Measurements from ENCODE around the gene C1GALT1C1L. TPM values are rescaled to one million over a fixed set of nuclear protein-coding genes. Genes with fewer than 3 reads are reported as not detected.
"Not testable (repeated sequence)": the region's sequence is repeated elsewhere in the genome, so short reads cannot be mapped to it uniquely, and the experiment has no call there.

Gene C1GALT1C1L
- 3.0 and 4.1 TPM in 2 replicates for total RNA-seq (2014; rRNA removed; shearing (Covaris generic); ENCODE audit: low replicate concordance)

DNA sequence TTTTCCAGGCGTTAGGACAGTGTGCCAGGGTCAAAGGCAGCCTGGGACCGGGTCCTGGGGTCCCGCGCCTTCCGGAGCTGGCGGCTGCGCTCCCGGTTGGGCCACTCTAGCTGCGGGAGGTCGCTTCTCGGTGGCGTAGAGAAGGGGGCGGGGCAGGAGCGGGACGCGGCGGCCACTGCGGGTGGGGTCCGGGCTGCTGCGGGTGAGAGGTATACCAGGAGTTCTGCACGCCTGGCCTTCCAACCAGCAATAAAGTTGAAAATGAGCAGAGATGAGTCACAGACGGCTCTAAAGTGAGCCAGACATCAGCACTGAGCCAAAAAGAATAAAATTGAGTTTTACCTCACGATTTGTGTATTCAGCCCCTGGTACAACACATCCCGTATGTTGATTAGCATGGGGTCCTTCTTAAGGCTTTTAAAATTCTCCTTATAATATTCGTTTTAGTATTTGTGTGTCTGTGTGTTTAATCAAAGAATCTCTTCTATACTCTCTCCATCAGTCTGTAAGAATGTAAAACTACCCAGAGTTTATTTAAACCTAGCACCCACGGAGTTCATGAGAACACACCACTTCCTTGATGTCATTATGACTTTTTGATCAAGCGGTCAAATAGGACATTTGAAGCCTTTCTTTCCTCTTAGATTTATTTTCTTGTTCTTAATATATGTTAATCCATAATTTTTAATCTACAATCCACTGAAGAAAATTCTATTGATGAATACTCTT is at the start of gene C1GALT1C1L:
C1GALT1C1L (minus strand) TSS at position 108 of the 729 bp plus-strand sequence; CDS start at position 1, 107 bp downstream.
- in situ Hi-C loops (cut with HindIII; ENCODE audit: low pct_unique_long_range_greater_than_20kb, low sequenced_read_pairs): no loop called here
- DNase-seq (ENCODE audit: low read depth): peak; percentile 66

GRCh38 chr2:43725711-43726246 is 49.5 kb upstream of the C1GALT1C1L start:
- in situ Hi-C loops (cut with HindIII; ENCODE audit: low pct_unique_long_range_greater_than_20kb, low sequenced_read_pairs): no loop called here
- DNase-seq (ENCODE audit: low read depth): no peak

DNA sequence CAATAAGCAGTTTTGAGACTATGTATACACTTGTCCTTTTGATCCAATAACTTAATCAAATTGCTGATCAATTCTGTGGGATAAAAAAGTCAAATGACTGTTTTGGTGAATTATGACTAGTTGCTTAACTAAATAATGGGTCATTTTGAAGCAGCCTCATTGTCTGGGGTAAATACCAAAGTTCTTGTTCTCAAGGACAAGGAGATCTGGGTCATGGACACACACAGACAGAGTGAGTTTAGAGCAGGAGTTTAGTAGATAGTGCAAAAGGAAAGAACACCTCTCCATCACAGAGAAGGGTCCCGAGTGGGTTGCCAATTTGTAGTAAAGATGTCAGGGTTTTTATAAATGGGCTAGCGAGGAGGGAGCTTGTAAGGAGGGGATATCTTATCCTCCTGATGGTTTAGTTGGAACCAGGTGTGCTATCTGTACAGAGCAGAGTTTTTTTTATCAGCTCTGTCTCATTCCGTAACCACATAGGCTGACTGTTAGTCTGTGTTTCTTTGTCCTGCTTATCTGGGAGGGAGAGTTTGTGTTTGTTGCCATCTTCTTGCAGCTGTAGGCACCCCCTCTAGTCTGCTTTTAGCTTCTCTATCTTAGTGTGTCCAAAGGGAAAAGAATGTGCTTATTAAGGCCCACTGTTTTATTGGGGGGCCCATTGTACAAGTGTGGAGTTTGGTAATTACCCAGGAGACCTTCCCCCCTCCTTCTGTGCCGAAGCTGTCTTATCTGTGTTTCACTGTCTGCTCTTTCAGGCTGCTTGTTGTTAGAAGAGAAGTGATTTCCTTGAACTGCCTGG is 48.7 kb upstream of the C1GALT1C1L start:
- no peak for DNase-seq (ENCODE audit: low read depth)
- in situ Hi-C loops (cut with HindIII; ENCODE audit: low pct_unique_long_range_greater_than_20kb, low sequenced_read_pairs): no loop called here

GRCh38 chr2:43718530-43719124 is 42.4 kb upstream of the C1GALT1C1L start:
- no peak for DNase-seq (ENCODE audit: low read depth)
- in situ Hi-C loops (cut with HindIII; ENCODE audit: low pct_unique_long_range_greater_than_20kb, low sequenced_read_pairs): no loop called here

DNA sequence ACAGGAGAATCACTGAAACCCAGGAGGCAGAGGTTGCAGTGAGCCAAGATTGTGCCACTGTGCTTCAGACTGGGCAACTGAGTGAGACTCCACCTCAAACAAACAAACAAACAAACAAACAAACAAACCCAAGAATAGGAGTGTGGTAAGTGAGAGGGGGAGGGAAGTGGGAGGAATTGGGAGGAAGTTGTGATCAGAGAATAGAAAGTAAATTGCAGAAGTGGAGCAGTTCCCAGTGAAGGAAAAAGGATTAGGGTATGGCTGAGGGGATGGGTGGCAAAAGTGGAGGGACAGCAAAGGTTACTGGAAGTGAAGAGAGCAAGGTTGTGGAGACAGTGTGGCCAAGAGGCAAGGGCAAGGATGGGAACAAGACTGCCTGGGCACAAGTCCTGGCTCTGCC is 41.1 kb upstream of the C1GALT1C1L start:
- no peak for DNase-seq (ENCODE audit: low read depth)
- in situ Hi-C loops (cut with HindIII; ENCODE audit: low pct_unique_long_range_greater_than_20kb, low sequenced_read_pairs): no loop called here

DNA sequence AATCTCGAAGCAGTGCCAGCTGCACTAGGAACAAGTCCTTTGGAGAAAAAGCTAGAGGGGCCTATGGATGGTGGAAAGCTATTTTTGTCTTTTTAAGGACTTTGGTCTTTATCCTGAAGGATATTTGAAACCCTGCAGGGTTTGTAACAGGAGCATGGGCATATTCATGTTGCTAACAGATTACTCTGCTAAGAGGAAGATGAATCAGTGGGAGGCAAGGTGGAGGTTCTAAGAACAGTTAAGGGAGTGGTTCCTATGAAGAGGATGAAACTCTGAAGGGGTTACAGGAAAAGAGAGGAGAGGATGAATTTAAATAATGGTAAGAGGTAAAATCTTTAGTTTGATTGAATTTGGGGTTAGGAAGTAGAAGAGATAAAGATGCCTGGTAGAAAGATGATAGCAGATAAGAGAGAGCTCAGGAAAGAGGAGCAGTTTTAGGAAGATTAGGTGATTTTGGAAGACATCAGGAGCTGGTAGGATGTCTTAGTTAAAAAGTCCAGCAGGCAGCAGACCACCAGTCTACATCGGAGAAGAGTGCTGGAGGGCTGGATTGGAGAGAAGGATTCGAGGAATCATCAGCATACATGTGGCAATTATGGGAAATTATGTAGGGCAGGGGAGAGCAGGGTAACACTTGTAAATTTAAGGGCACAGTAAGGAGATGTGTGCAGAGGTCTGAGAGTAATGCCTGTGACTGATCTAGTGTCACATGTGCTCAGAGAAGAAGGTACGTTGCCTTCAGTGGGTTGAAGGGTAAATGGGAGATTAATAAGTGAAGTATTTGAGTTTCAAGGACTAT is 39.3 kb upstream of the C1GALT1C1L start:
- in situ Hi-C loops (cut with HindIII; ENCODE audit: low pct_unique_long_range_greater_than_20kb, low sequenced_read_pairs): no loop called here
- DNase-seq (ENCODE audit: low read depth): no peak

GRCh38 chr2:43714164-43714563 is 37.9 kb upstream of the C1GALT1C1L start:
- in situ Hi-C loops (cut with HindIII; ENCODE audit: low pct_unique_long_range_greater_than_20kb, low sequenced_read_pairs): no loop called here
- DNase-seq (ENCODE audit: low read depth): no peak

GRCh38 chr2:43710866-43711265 is 34.6 kb upstream of the C1GALT1C1L start:
- in situ Hi-C loops (cut with HindIII; ENCODE audit: low pct_unique_long_range_greater_than_20kb, low sequenced_read_pairs): no loop called here
- no peak for DNase-seq (ENCODE audit: low read depth)

DNA sequence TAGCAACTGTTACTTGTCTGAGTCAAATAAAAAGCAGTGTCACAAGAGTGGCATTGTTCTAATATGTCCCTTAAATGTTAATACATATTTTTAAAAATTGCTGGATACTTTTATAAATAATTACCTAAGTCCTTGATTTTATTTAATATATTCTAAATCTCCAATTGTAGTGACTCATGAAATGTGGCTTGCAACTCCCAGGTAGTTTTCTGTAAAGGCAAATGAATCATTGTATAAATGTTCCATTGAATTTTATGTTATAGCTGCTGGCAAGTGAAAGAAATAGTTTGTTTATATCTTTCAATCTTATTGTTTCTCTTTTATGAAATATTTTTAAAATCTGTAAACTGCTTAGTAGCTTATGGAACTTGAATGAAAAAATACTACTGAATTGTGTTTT is 32.7 kb upstream of the C1GALT1C1L start:
- DNase-seq (ENCODE audit: low read depth): no peak
- in situ Hi-C loops (cut with HindIII; ENCODE audit: low pct_unique_long_range_greater_than_20kb, low sequenced_read_pairs): no loop called here

DNA sequence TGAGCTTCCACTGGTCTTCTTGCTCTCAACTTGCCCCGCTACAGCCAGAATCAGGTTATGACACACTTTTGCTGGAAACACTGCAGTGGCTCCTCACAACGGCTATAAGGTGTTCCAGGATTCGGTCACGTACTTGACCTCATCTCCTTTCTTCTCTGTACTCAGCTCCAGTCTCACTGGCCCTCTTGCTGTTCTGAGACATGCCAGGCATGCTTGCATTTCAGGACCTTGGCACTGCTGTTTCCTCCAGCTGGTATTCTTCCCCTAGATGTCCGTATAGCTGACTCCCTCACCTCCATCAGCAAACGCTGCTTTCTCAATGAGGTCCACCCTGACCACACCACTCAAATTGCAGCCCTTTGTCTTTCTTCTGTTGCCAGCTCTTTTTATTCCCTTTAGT is 31.9 kb upstream of the C1GALT1C1L start:
- in situ Hi-C loops (cut with HindIII; ENCODE audit: low pct_unique_long_range_greater_than_20kb, low sequenced_read_pairs): no loop called here
- DNase-seq (ENCODE audit: low read depth): no peak

DNA sequence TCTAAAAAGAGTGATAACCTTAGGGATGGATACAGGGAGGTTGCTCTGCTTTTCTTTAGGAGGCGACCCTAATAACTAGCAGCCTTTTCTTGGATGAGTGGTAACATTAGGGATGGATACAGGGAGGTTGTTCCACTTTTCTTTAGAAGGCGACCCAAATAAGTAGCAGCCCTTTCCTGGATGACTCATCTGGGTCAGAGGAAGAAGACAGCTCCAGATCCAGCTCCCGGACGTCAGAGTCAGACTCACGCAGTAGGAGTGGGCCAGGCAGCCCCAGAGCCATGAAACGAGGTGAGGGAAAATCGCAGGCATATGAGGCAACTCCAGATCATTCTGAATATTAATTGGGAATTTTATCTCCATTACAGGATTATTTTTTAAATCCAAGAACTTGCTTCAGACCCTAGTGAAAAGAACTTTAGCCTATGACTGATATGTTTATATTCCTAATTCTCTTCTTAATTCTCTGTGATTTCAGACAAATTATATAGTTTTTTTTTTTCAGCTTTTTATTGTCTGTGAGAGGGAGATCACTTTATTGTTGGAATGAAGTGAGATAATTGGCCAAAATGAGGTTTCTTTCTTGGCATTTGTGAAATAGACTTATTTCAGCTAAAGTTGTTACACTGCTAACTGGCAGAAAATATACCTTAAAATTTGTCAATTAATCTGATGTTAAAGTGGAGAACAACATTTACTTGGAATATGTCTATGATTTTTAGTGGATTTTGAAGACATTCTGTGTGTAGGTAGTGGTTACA is 31.2 kb upstream of the C1GALT1C1L start:
- no peak for DNase-seq (ENCODE audit: low read depth)
- in situ Hi-C loops (cut with HindIII; ENCODE audit: low pct_unique_long_range_greater_than_20kb, low sequenced_read_pairs): no loop called here

GRCh38 chr2:43701111-43701510 is 24.9 kb upstream of the C1GALT1C1L start:
- in situ Hi-C loops (cut with HindIII; ENCODE audit: low pct_unique_long_range_greater_than_20kb, low sequenced_read_pairs): no loop called here
- no peak for DNase-seq (ENCODE audit: low read depth)

DNA sequence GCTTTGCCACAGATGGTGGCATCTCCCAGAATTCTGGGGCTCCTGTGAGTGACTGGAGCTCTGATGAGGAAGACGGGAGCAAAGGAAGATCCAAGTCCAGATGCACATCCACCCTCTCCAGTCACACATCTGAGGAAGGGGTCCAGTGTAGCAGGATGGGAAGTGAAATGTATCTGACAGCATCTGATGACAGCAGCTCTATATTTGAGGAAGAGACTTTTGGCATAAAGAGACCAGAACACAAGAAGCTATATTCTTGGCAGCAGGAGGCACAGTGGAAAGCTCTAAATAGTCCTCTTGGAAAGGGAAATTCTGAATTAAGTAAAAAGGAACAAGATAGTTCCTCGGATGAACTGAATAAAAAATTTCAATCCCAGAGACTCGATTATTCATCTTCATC is 23.5 kb upstream of the C1GALT1C1L start:
- in situ Hi-C loops (cut with HindIII; ENCODE audit: low pct_unique_long_range_greater_than_20kb, low sequenced_read_pairs): no loop called here
- DNase-seq (ENCODE audit: low read depth): no peak

- in situ Hi-C loops (cut with HindIII; ENCODE audit: low pct_unique_long_range_greater_than_20kb, low sequenced_read_pairs); DNase-seq (ENCODE audit: low read depth): not testable (repeated sequence)
Measured at GRCh38 chr2:43698140-43698539, 21.9 kb upstream of the C1GALT1C1L start.

- DNase-seq (ENCODE audit: low read depth): no peak
- in situ Hi-C loops (cut with HindIII; ENCODE audit: low pct_unique_long_range_greater_than_20kb, low sequenced_read_pairs): no loop called here
Measured at GRCh38 chr2:43692428-43692994, 16.3 kb upstream of the C1GALT1C1L start.

GRCh38 chr2:43689999-43690398 is 13.8 kb upstream of the C1GALT1C1L start:
- no peak for DNase-seq (ENCODE audit: low read depth)
- in situ Hi-C loops (cut with HindIII; ENCODE audit: low pct_unique_long_range_greater_than_20kb, low sequenced_read_pairs): no loop called here

DNA sequence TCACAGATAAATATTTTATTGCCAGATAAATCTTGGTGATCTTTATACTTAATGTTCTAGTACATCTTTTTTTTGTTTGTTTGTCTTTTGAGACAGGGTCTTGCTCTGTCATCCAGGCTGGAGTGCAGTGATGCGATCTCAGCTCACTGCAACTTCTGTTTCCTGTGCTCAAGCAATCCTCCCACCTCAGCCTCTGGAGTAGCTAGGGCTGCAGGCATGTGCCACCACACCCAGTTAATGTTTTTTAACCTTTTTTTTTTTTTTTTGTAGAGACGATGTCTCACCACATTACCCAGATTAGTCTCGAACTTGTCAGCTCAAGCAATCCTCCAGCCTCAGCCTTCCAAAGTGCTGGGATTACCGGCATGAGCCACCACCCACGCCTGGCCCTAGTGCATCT is 9.1 kb upstream of the C1GALT1C1L start:
- in situ Hi-C loops (cut with HindIII; ENCODE audit: low pct_unique_long_range_greater_than_20kb, low sequenced_read_pairs): no loop called here
- peak; percentile 69 for DNase-seq (ENCODE audit: low read depth)

Measured in Caki2 (cell line).